Mammary epithelial cell (primary cell): ENCODE data around the gene SMPD4.
"Not testable (repeated sequence)": the region's sequence is repeated elsewhere in the genome, so short reads cannot be mapped to it uniquely, and the experiment has no call there.

ENCODE experiments used
- CTCF ChIP-seq, 2 donors: IDR thresholded peaks in 1 of 2; conservative IDR thresholded peaks in 1 of 2; 2 replicates each; pipeline ENCODE4 v1.5.1; 2011 to 2012; ENCODE audit warnings: inconsistent platforms in 2 of 2, low read length in 2 of 2, mild to moderate bottlenecking in 2 of 2, control low read depth in 1 of 2, low read depth in 1 of 2; ENCODE audit not compliant: insufficient read depth in 1 of 2; ENCODE audit errors: extremely low read depth in 1 of 2
- EZH2 ChIP-seq: IDR thresholded peaks from 2 replicates; pipeline ENCODE4 v1.6.1; 2012; ENCODE audit warnings: low read length, inconsistent platforms, borderline replicate concordance

- TF ChIP-seq CTCF (conservative IDR thresholded peaks at IDR 0.05 in 1 of 2, IDR thresholded peaks at IDR 0.05 in 1 of 2; ENCODE audit: extremely low read depth in 1 of 2, insufficient read depth in 1 of 2, low read depth in 1 of 2, low read length in 2 of 2); EZH2: not testable (repeated sequence)
Observed at GRCh38 chr2:130220505-130220904, 39.1 kb upstream of the SMPD4 start.
